Endothelial cell of umbilical vein (primary cell): ENCODE measurements around the gene PI4KB. TPM values are rescaled to one million over a fixed set of nuclear protein-coding genes. Genes with fewer than 3 reads are reported as not detected.

Experiments
- BruUV-seq: library from RNA; stranded (reverse); fragments of 400-500 nt; replicated peaks from 2 replicates; lab custom pipeline; 2021; lab: Mats Ljungman, UMichigan
- CTCF ChIA-PET: fragments of 300-600, 350-600 bp; sonication (Branson Sonifier 250); formaldehyde crosslinking; loops from one replicate; lab custom pipeline; 2021; ENCODE audit warnings: antibody characterized with exemption, inconsistent platforms; lab: Charles Lee
- POLR2A ChIA-PET: fragments of 300-600, 350-600 bp; sonication (Branson Sonifier 250); formaldehyde crosslinking; loops from one replicate; lab custom pipeline; 2021; ENCODE audit warnings: antibody characterized with exemption, inconsistent platforms; lab: Charles Lee
- DNase-seq: peaks from one replicate; pipeline ENCODE4 v3.0.0-alpha.2; 2011; ENCODE audit warnings: low read depth, low spot score
- FAIRE-seq: peaks from 2 replicates; lab custom pipeline; 2011; peaks lifted over from hg19 to GRCh38; lab: Jason Lieb, UNC
- H2AFZ ChIP-seq: 2 replicates; pipeline ENCODE4 v1.6.0; 2012; ENCODE audit warnings: low read depth, low read length, control low read depth, inconsistent platforms
- H3K27ac ChIP-seq: 2 replicates; pipeline ENCODE4 v1.5.1; 2011; ENCODE audit warnings: low read depth, mild to moderate bottlenecking, control low read depth, low read length, moderate library complexity; ENCODE audit not compliant: insufficient read depth
- H3K27me3 ChIP-seq, 2 experiments: 2 replicates each; pipeline versions ENCODE4 v1.6.0 to v1.6.1; 2011; ENCODE audit warnings: low read length in 2 of 2, mixed read lengths in 1 of 2; ENCODE audit not compliant: control insufficient read depth in 2 of 2, insufficient read depth in 2 of 2
- H3K36me3 ChIP-seq, 2 experiments: 2 replicates in 1 of 2; 3 replicates in 1 of 2; pipeline ENCODE4 v1.5.1; 2011; ENCODE audit warnings: low read length in 2 of 2, mild to moderate bottlenecking in 1 of 2, moderate library complexity in 1 of 2; ENCODE audit not compliant: control insufficient read depth in 2 of 2, insufficient read depth in 2 of 2; ENCODE audit errors: extremely low read depth in 1 of 2
- H3K4me1 ChIP-seq: 3 replicates; pipeline ENCODE4 v1.5.1; 2011; ENCODE audit warnings: mild to moderate bottlenecking, low read length; ENCODE audit not compliant: control insufficient read depth, insufficient read depth; ENCODE audit errors: extremely low read depth
- H3K4me2 ChIP-seq: 2 replicates; pipeline ENCODE4 v1.6.1; 2011; ENCODE audit warnings: low read length, control low read depth, mixed read lengths; ENCODE audit not compliant: insufficient read depth
- H3K4me3 ChIP-seq, 3 experiments: fragments of 200-600 bp in 1 of 3; sonication (generic), shearing (Covaris generic) in 1 of 3; replicated peaks in 1 of 3; 2 replicates each; pipeline ENCODE4 v1.5.1; 2011 to 2016; ENCODE audit warnings: control low read depth in 3 of 3, low read length in 3 of 3, mild to moderate bottlenecking in 2 of 3, inconsistent platforms in 1 of 3, low read depth in 1 of 3, moderate library complexity in 1 of 3; ENCODE audit not compliant: insufficient read depth in 1 of 3
- H3K79me2 ChIP-seq: 2 replicates; pipeline ENCODE4 v1.6.0; 2012; ENCODE audit warnings: low read length, inconsistent platforms; ENCODE audit not compliant: control insufficient read depth, insufficient read depth
- H3K9ac ChIP-seq: replicated peaks from 2 replicates; pipeline ENCODE3; 2011; ENCODE audit warnings: low read length, control low read depth; ENCODE audit not compliant: insufficient read depth; ENCODE audit errors: extremely low read depth
- H3K9me1 ChIP-seq: replicated peaks from 3 replicates; pipeline ENCODE4 v1.6.0; 2011; ENCODE audit warnings: mild to moderate bottlenecking, low read length; ENCODE audit not compliant: control insufficient read depth, insufficient read depth; ENCODE audit errors: extremely low read depth
- H3K9me3 ChIP-seq: replicated peaks from 2 replicates; pipeline ENCODE4 v1.5.1; 2012; ENCODE audit warnings: low read length, inconsistent platforms; ENCODE audit not compliant: control insufficient read depth, insufficient read depth
- H4K20me1 ChIP-seq: replicated peaks from 2 replicates; pipeline ENCODE3; 2011; ENCODE audit warnings: mild to moderate bottlenecking, low read length; ENCODE audit not compliant: control insufficient read depth, insufficient read depth; ENCODE audit errors: extremely low read depth
- CTCF ChIP-seq, 2 donors: IDR thresholded peaks; 1 replicate in 1 of 2; 2 replicates in 1 of 2; pipeline ENCODE4 v1.5.1; 2011; ENCODE audit warnings: low read length in 2 of 2, mild to moderate bottlenecking in 2 of 2, moderate library complexity in 2 of 2, control low read depth in 1 of 2, inconsistent platforms in 1 of 2, low read depth in 1 of 2; ENCODE audit not compliant: insufficient read depth in 1 of 2; ENCODE audit errors: extremely low read depth in 1 of 2
- EZH2 ChIP-seq: IDR thresholded peaks from 2 replicates; pipeline ENCODE4 v1.6.1; 2012; ENCODE audit warnings: borderline replicate concordance, low read depth, mild to moderate bottlenecking, moderate library complexity, low read length, inconsistent platforms; ENCODE audit not compliant: severe bottlenecking
- FOS ChIP-seq: IDR thresholded peaks from 2 replicates; pipeline ENCODE4 v1.6.1; 2011; ENCODE audit warnings: mild to moderate bottlenecking, low read length, moderate library complexity, borderline replicate concordance; ENCODE audit not compliant: insufficient read depth
- GATA2 ChIP-seq: IDR thresholded peaks from 2 replicates; pipeline ENCODE4 v1.7.0; 2011; ENCODE audit warnings: low read depth, mild to moderate bottlenecking, moderate library complexity, mixed read lengths, low read length; ENCODE audit not compliant: insufficient read length, insufficient read depth
- JUN ChIP-seq: IDR thresholded peaks from 2 replicates; pipeline ENCODE4 v1.6.1; 2011; ENCODE audit warnings: borderline replicate concordance, low read depth; ENCODE audit not compliant: insufficient read length, insufficient read depth
- MYC ChIP-seq: IDR thresholded peaks from one replicate; pipeline ENCODE4 v1.6.1; 2011; ENCODE audit warnings: mild to moderate bottlenecking, low read depth, low read length
- POLR2A ChIP-seq: IDR thresholded peaks from 2 replicates; pipeline ENCODE4 v1.6.1; 2012; ENCODE audit warnings: low read depth, mild to moderate bottlenecking, control low read depth, low read length
- POLR2AphosphoS5 ChIP-seq: IDR thresholded peaks from 2 replicates; pipeline ENCODE4 v1.6.1; 2012; ENCODE audit warnings: low read depth, mild to moderate bottlenecking, control low read depth, low read length, moderate library complexity; ENCODE audit not compliant: insufficient read depth
- dilution Hi-C: fragments of 300-500 bp; cut with MboI; formaldehyde crosslinking; loops from one replicate; pipeline ENCODE4 v1.15.0; 2019; ENCODE audit warnings: low sequenced_read_pairs; ENCODE audit not compliant: extremely low pct_ligation_motif_present
- intact Hi-C: fragments of 100-400 bp; cut with micrococcal nuclease; formaldehyde crosslinking; loops from one replicate; pipeline ENCODE4 v1.10.0; 2022
- polyA plus RNA-seq, 4 experiments: library from polyadenylated mRNA; depleted of rRNA in 3 of 4; stranded (reverse) in 3 of 4; unstranded in 1 of 4; fragments of >200 nt; gene quantifications; 2 replicates each; pipeline versions ENCODE4 v1.2.1 to v1.2.3, GENCODE V29; 2011 to 2012; ENCODE audit warnings: missing spikeins in 1 of 4
- total RNA-seq: library from RNA; stranded (reverse); gene quantifications from 2 replicates; pipeline ENCODE4 v1.2.3, GENCODE V29; 2021
- TF ChIP-seq, protein P1 (sequence below): IDR thresholded peaks from 2 replicates; pipeline ENCODE4 v1.6.1; 2011; ENCODE audit not compliant: insufficient read depth, insufficient read length

Gene PI4KB
- total and polyA plus RNA-seq, 2 donors (not counting 3 experiments of a cell fraction or from before 2014, with no cell fraction given): 60.9 to 67.8 TPM

DNA sequence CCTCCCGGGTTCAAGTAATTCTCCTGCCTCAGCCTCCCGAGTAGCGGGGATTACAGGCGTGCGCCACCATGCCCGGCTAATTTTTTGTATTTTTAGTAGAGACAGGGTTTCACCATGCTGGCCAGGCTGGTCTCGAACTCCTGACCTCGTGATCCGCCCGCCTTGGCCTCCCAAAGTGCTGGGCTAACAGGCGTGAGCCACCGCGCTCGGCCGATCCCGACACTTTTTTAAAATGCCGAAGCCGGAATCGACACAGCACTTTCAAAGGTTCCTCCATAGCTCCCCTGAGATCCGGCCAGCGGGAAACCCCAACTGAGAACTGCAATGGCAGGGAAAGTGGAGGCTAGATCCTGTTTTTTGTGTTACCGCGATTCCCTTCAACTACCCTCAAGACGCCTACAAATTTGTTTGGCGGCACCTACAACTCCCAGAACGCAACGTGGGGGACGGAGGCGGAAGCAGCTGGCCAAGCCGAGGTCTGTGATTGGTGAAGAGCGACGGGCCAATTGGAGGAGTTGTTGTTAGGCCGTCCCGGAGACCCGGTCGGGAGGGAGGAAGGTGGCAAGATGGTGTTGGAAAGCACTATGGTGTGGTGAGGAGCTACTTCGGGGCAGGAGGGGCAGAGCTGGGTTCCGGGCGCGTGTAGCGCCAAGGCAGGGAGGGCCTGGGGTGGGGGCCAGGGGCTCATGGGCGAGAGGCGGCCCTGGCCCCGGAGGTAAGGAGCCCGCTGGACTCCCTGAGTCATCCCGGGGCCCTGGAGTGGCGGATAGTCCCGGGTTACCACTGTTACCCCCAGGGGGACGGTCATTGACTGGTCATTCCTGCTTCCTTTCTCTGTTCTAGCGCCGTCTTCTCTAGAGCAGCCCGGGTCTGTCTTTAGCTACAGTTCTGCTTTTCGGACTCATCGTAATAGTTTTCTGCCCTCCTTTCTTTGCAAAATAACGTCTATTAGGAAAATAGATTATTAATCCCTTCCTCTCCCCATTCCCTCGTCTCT, 72.7 kb downstream of the PI4KB start, which contains the start of gene PSMD4:
Gene PSMD4 (plus strand): TSS at position 518 of the 997 bp plus-strand sequence. CDS start 49 bp downstream, at position 567.
- Histone ChIP-seq H3K27me3 (no peaks in the 10 kb centered on the region), H4K20me1 (no peaks in the 10 kb centered on the region), H3K36me3 (peaks cover 0 to 2% of the 10 kb centered on the region in 2 experiments), H3K27ac (peak within 1 kb of the TSS; percentile 80), H3K79me2 (peaks cover 44% of the 10 kb centered on the region), H3K9me3 (no peaks in the 10 kb centered on the region), H3K9me1 (no peaks in the 10 kb centered on the region), H3K9ac (peak within 1 kb of the TSS; percentile 95), H3K4me3 (peak within 1 kb of the TSS; percentile 82 to 96 (median 87)), H3K4me1 (peaks cover 7% of the 10 kb centered on the region), H2AFZ (peak within 1 kb of the TSS; percentile 81), H3K4me2 (peak within 1 kb of the TSS; percentile 99)
- ChIA-PET POLR2A (interaction anchor here (0.7 to 1.3 kb wide), 3 partner anchors 146 to 159 kb away, joined by 3 to 6 read pairs (median 5); no protein-coding TSS in a partner anchor), CTCF (interaction anchor here (0.7 to 1.7 kb wide), 4 partner anchors 19 to 155 kb away, joined by 3 to 6 read pairs (median 5); partner anchors contain the start of genes VPS72 and ZNF687)
- TF ChIP-seq POLR2A (peak; percentile 96), JUN (no peak), POLR2AphosphoS5 (peak; percentile 96), GATA2 (no peak), CTCF (IDR thresholded peaks at IDR 0.05; ENCODE audit: extremely low read depth in 1 of 2, insufficient read depth in 1 of 2, low read depth in 1 of 2, low read length in 2 of 2) (no peak), FOS (no peak), EZH2 (no peak), MYC (peak; percentile 26)
- TF ChIP-seq, protein P1, sequence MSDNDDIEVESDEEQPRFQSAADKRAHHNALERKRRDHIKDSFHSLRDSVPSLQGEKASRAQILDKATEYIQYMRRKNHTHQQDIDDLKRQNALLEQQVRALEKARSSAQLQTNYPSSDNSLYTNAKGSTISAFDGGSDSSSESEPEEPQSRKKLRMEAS: peak; percentile 77
- dilution Hi-C loops: no loop called here
- DNase-seq (peak; percentile 98), FAIRE-seq (peak; percentile 93)
- BruUV-seq: TSS peak; percentile 88
- intact Hi-C loops: loop anchor here (1.0 kb wide), 1 partner anchor 27 kb away; no protein-coding TSS in a partner anchor
